ENCODE data around the gene MRPL14.

The MRPL14 gene

DNA sequence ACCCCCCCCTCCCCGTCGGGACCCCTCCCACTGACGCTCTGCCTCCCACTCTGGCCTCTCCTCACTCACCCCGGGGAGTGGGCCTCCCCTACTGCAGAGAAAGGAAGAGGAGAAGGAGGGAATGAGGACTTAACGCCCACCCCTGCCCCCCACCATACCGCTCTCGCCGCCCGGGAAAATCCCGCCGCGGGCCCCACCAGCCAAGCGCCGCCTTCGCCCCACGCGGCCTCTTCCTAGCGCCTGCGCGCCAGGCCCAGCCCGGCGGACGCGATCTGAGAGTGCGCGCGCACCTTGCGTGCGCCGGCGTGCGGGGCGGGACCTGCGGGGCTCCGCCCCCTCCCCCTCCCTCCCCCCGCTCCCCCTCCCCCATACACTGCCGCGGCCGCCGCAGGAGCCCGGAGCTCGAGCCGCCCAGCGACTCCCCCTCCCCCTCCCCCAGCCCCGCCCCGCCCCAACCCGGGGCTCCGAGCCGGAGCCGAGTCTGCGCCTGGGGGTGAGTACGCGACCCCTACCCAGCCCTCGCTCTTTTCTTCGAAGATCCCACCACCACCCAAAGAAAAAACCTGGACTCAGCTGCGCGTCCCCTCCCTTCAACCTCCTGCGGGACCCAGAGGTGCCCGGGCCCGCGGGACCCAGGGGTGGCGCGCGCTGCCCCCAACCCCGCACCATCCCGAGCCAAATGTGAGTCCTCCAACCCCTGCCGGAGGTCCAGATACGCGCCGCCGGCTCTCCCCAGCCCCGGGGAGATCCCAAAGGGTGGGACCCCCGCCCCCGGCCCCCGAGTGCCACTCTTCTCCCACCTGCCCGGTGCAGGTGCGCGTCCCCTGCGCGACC, at the start of gene MRPL14, which contains the start of gene TMEM63B:
Gene MRPL14, minus strand, starts transcription at position 267 of the 834 bp plus-strand sequence. CDS start 10,841 bp downstream, outside the sequence.
Gene TMEM63B, plus strand, starts transcription at position 369 of the 834 bp plus-strand sequence. CDS start 7,031 bp downstream, outside the sequence.
- FAIRE-seq (peak; percentile 8), DNase-seq (ENCODE audit: insufficient read length, low spot score) (peak; percentile 96)

DNA sequence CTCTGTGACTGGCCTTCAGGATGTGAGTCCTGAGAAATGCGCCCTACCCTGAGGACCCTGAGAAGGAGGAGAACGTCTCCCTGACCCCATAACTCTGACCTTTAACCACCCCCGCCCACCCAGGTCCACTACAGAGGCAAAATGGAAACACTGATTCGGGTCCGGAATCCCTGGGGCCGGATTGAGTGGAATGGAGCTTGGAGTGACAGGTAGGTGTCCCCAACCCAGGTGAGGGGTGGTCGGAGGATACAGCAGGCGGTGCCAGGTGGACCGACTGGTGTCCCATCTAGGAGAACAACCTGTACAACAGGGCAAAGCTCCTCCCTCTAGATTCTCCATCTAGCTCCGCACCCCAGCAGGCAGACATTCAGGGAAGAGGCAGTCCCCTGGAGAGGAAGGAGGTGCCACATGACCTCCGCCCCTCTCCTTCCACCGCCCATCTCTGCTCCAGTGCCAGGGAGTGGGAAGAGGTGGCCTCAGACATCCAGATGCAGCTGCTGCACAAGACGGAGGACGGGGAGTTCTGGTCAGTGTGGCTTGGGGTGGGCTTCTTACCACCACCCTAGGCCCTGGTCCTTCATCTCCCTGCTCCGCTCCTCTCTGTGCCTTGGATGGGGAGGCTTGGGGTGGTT, 49.0 kb upstream of the MRPL14 start:
- FAIRE-seq, result no peak

DNA sequence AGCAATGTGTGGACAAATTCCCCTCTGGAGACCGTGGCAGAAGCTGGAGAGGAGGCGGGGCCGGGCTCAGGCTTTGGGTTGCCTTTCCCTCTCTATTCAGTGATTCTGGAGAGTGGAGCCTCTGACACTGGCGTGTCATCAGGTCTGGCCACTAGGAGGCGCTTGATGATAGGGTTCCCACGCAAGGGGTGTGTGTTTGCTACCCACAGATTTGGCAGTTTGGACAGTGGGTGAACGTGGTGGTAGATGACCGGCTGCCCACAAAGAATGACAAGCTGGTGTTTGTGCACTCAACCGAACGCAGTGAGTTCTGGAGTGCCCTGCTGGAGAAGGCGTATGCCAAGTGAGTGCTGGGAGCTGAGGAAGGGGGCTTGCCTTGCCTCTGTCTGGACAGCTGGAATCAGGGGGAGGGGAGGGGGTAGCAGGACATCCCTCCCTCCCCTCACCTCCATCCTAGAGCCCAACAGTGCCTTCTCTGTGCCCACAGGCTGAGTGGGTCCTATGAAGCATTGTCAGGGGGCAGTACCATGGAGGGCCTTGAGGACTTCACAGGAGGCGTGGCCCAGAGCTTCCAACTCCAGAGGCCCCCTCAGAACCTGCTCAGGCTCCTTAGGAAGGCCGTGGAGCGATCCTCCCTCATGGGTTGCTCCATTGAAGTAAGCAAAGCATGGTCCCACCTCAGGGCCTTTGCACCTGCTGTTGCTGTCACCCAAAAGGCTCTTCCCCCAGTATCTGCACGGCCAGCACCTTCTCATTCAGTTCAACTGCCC, 45.7 kb upstream of the MRPL14 start:
- DNase-seq (ENCODE audit: insufficient read length, low spot score) (peak; percentile 93), FAIRE-seq (peak; percentile 73)

More for the DNA sequence above, 49.0 kb upstream of the MRPL14 start:
- no peak for DNase-seq (ENCODE audit: insufficient read length, low spot score)

DNA sequence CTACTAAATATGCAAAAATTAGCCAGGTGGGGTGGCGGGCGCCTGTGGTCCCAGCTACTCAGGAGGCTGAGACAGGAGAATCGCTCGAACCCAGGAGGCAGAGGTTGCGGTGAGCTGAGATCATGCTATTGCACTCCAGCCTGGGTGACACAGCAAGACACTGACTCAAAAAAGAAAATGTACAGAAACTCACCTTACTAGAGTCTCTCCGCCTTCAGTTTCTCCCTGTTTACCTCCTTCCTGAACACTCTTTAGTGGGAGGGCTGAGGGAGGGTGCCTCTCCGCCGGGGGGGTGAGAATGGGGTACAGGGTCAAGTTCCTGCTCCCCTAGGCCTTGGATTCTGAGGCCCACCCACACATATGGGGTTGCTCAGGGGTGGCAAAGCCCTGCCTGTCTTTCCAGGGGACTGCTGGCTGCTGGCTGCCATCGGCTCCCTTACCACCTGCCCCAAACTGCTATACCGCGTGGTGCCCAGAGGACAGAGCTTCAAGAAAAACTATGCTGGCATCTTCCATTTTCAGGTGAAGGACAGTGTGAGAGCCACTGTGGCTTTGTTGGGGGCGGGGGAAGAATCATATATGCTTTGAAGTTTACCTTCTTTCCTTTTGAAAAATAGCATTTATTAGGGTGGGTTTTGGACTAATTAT, 44.8 kb upstream of the MRPL14 start:
- DNase-seq (ENCODE audit: insufficient read length, low spot score), result no peak
- FAIRE-seq, result no peak

DNA sequence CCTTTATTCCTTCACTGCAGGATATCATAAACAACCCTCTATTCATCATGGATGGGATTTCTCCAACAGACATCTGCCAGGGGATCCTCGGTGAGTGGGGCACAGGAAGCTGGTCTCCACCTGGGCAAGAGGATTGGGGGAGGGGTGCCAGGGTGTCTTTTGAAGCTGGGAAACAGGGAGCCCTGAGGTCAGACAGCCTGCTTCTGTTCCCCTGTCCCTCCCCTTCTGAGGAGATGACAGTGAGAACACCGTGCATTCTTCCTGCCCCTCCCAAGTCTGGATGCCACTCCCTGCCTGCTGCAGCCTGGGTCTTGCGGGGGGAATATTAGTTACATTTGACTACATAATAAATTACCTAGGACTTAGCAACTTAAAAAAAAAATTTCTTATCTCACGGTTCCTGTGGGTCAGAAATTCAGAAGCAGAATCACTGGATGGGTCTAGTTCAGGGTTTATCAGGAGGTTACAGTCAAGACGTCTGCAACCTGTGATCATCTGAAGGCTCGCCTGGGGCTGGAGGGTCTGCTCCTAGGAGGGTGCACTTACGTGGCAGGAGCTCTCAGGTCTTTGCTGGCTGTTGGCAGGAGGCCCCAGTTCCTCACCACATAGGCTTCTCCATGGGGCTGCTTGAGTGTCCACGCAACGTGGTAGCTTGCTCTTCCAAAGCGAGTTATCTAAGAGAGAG, 42.8 kb upstream of the MRPL14 start:
- DNase-seq (ENCODE audit: insufficient read length, low spot score) (no peak), FAIRE-seq (no peak)

DNA sequence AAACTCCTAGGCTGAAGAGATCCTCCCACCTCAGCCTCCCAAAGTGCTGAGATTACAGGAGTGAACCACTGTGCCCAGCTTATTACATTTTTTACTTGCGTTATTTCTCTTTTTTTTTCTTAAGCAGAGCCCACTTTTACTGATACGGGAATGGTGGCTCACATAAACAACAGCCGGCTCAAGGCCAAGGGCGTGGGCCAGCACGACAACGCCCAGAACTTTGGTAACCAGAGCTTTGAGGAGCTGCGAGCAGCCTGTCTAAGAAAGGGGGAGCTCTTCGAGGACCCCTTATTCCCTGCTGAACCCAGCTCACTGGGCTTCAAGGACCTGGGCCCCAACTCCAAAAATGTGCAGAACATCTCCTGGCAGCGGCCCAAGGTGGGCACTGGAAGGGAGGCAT, 41.9 kb upstream of the MRPL14 start:
- FAIRE-seq (no peak), DNase-seq (ENCODE audit: insufficient read length, low spot score) (no peak)

DNA sequence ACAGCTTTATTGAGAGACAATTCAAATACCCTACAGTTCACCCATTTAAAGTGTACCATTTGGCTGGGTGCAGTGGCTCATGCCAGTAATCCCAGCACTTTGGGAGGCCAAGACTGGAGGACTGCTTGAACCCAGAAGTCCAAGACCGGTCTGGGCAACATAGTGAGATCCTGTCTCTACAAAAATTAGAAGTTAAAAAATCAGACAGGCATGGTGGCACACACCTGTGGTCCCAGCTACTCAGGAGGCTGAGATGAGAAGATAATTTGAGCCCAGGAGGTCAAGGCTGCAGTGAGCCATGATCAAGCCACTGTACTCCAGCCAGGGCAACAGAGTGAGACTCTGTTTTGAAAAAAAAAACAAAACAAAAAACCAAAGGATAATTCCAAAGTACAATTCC, 40.3 kb upstream of the MRPL14 start:
- no peak for FAIRE-seq
- DNase-seq (ENCODE audit: insufficient read length, low spot score), result no peak

DNA sequence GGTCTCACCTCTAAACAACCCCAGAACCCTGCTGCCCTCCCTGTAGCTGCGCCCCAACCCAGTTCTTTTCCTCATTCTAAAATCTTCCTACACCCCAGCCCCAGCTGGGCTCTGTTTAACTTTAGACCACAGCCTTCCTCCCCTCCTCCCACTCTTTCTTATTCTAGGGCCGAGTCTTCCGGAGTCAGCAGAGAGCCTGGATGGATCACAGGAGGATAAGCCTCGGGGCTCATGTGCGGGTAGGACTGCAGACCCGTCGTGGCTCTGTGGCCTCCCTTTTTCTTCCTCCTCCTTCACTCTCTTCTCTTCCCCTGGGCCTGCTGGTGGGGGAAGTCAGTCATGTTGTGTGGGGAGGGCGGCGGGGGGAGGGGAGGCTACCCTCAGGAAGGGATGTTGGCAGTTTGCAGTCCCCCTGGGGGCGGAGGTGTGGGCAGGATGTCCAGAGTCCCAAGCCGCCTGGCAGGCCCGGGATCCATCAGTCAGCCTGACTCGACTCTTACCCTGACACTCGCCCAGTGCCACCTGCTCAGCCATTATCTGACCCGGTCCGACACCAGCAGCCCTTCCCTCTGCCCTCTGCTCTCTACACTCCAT, 39.4 kb upstream of the MRPL14 start:
- FAIRE-seq (no peak), DNase-seq (ENCODE audit: insufficient read length, low spot score) (no peak)

DNA sequence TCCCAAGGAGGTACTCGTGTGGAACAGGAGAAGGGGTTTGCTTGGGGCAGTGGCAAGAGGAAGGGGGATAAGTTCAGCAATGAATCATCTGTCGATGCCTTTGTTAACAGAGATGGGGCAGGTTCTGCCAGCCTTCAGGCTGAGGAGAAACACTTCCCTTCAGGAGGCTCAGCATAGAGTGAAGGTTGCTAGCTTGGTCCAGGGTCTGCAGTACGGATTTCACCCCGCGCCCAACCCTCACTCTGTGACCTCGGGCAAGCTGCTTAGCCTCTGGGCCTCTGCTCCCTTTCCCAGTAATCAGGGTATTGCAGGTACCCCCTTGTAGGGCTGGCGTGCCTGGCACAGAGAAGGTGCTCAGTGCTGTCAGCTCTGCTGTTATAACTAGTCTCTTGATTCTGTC, 38.9 kb upstream of the MRPL14 start:
- FAIRE-seq, result no peak
- no peak for DNase-seq (ENCODE audit: insufficient read length, low spot score)

DNA sequence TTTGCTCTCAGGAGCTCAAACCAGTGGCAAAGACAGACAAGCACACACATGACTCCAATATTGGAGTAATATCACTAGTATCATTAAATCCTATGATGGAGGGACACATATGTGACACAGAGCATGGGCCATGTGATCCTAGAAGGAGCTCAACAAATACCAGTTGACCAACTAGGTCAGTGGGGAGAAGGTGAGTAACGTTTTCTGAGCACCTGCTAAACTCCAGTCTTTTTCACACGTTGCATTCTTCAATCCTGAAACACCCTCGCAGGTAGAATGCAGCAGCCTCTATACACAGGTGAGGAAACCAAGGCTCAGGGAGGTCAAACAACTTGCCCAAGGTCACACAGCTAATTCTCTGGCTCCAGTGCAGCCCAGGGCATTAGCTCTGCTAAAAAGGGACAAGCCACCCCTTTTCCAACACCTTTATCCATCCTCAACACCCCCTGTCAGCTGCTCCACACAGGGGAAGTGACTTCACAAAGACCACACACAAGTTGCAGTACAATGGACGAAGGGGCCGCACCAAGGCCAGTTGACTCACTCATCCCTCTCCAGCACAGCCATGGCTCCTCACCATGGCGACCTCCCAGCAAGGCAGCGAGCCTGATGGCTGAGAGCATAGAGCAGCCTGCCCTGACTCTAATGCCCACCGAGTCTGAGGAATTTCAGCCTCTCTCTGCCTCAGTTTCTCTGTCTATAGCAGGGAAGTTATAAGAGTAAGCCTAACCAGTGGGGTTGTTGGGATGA, 35.8 kb upstream of the MRPL14 start:
- DNase-seq (ENCODE audit: insufficient read length, low spot score), result no peak
- no peak for FAIRE-seq

DNA sequence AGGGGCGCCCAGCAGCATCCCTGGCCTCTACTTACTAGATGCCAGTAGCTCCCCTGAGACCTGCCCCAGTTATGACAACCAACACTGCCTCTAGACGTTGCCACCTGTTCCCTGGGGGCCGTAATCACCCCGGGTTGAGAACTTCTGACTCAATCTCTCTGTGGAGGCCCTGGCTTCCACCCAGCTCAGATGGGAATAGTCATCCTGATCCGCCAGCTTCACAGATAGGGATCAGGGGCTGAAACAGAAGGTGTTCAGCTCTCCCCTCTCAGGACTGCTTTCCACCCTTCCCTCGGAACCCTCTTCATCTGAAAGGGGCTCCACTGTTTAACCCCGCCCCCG, 34.7 kb upstream of the MRPL14 start:
- DNase-seq (ENCODE audit: insufficient read length, low spot score), result no peak
- no peak for FAIRE-seq

DNA sequence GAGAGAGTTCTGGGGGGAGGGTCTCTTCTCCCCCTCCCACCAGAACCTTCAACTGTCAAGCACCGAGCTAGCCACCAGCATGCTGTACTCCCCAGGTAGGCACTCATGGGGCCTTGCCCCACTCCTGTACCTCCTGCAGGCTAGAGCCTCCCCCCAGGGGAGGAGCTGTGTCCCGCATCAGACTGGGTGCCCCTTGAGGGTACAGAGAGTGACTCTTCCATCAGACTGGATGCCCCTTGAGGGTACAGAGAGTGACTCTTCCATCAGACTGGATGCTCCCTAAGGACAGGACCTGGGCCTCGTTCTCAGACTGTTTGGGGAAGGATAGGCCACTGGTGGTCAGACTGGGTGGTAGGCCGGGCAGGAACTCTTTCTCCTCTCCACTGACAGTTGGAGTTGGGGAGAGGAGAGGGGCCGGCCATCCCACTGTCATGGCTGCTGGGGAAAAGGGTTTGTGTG, 31.5 kb upstream of the MRPL14 start, which contains the start of gene CAPN11:
Gene CAPN11, plus strand, starts transcription at position 51 of the 459 bp plus-strand sequence. Its CDS starts 29 bp downstream, at position 80.
- FAIRE-seq (no peak), DNase-seq (ENCODE audit: insufficient read length, low spot score) (no peak)

DNA sequence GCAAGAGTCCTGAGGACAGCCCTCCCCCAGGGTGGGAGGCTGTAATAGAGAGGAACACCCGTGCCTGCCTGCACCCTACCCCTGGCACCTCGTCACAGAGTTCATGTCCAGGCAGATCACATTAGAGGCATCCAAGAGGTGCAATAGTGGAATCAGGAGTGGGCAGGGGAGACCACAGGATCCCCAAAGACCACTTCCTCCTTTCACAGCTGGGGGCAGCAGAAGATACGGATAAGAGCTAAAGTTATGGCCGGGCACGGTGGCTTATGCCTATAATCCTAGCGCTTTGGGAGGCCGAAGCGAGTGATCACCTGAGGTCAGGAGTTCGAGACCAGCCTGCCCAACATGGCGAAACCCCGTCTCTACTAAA, 29.9 kb upstream of the MRPL14 start:
- DNase-seq (ENCODE audit: insufficient read length, low spot score) (no peak), FAIRE-seq (no peak)

DNA sequence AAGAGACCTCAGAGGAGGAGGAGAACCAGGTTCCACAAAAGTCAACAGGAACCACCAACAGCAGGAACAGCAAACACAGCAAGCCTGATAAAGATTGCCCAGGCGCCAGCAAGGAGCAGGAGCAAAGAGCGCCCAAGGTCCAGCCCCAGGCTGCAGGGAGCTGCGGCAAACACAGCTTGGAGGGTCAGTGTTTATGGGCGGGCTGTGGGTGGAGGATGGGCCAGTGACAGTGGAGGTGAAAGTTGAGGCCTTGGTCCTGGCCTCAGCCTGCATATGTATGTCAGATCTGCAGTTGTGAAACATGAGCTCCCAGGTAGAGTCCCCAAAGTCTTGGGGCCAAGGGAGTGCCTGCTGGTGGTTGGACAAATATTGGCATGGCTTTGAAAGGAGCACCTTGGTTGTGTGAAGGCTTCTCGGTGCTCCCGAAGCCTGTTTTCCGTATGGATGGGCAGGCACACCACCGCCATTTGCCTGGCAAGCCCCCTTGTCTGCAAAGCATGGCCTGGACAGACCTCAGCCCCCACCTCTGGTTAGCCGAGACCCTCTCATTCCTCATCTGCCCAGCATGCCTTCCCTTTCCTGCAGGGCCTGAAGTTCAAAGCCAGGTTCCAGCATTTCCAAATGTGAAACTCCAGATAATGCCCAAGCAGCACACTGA, 29.4 kb upstream of the MRPL14 start:
- FAIRE-seq, result no peak

DNA sequence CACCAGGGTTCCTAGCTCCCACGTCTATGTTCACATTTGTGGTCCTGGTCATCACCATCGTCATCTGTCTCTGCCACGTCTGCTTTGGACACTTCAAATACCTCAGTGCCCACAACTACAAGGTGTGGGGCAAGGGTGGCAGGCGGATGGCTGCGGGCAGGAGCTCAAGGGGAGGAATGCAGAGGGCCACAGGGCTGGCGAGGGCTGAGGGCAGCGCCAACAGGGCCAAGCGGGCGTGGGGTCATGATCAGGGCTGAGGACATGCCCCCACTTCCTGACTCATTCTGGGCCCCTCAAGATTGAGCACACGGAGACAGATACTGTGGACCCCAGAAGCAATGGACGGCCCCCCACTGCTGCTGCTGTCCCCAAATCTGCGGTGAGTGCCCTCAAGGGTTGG, 26.8 kb upstream of the MRPL14 start:
- DNase-seq (ENCODE audit: insufficient read length, low spot score), result no peak
- no peak for FAIRE-seq

More for the DNA sequence above, 29.4 kb upstream of the MRPL14 start:
- no peak for DNase-seq (ENCODE audit: insufficient read length, low spot score)

DNA sequence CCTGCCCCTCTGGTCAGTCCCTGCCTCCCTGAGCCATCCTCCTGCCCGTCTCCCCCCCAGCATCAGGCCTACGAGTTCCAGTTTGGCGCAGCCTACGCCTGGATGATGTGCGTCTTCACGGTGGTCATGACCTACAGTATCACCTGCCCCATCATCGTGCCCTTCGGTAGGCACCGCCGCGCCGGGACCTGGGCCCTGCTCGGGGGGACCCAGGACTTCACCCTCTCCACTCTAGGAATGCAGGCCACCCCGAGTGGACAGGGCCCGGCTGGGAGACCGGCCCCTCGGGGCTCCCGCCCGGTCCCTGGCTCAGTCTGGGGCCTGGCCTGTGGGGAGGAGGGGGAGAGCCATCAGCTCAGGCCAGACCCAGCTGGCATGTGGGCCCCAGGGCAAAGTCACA, 25.3 kb upstream of the MRPL14 start:
- DNase-seq (ENCODE audit: insufficient read length, low spot score) (no peak), FAIRE-seq (no peak)

DNA sequence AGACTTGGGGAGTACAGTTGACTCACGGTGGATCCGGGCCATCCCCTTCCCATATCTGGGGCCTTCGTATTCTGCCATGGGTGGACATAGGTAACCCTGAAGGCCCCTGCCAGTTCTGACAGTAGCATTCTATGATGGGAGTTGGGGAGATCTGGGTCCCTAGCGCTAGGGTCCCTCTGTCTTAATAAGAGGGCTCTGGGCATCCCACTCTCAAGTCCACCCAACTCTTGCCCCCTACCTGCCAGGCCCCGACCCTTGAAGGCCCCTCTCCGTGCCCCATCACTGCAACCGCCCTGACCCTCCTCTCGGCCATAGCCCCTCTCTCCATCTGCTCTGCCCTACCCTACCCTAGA, 24.8 kb upstream of the MRPL14 start:
- DNase-seq (ENCODE audit: insufficient read length, low spot score), result no peak
- FAIRE-seq, result no peak

DNA sequence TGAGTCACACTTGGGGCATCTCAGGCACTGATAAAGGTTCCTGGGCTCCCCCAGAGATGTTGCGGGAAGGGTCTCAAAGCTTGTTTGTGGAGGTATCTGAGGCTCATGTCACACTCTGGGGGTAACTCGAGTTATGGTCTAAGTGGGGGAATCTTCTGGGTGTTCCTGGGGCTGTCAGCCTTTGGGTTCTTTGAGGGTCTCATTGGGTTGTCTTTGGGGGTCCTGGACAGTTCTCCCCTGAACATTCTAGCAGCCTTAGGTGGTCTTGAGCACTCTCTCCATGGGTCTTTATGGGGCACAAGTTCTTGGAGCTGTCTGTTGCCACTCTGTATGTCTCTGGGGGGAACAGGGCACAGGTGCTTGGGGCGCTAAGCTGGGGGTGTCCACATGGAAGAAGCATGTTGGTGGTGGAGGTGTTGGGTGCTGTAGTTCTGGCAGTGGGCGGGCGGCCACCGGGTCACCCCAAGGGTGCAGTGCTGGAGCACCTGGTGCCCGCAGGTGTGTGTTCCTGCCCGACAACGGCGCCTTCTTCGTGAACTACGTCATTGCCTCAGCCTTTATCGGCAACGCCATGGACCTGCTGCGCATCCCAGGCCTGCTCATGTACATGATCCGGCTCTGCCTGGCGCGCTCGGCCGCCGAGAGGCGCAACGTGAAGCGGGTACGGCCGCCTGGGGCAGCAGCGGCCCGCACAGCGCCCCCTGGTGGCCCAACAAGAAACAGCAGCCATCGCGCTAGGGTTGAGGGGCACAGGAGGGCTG, 24.3 kb upstream of the MRPL14 start:
- peak; percentile 88 for FAIRE-seq
- DNase-seq (ENCODE audit: insufficient read length, low spot score), result peak; percentile 88
